M059J (cell line): ENCODE measurements around the gene OPTN. TPM values are rescaled to one million over a fixed set of nuclear protein-coding genes. Genes with fewer than 3 reads are reported as not detected.

Source experiments
- DNase-seq: peaks from one replicate; pipeline ENCODE4 v3.0.0-alpha.2; 2012; ENCODE audit warnings: low read depth
- total RNA-seq: library from RNA; depleted of rRNA; stranded (reverse); fragments of >200 nt; shearing (Covaris generic); gene quantifications from 2 replicates; pipeline ENCODE4 v1.2.3, GENCODE V29; 2014; rRNA removed

The OPTN gene
- total RNA-seq, 1 experiment from 2014 or later: 33.4 TPM

- no peak for DNase-seq
These were observed 82.5 kb downstream of the OPTN start for GRCh38 chr10:13182424-13182823.

GRCh38 chr10:13183625-13184024, 83.7 kb downstream of the OPTN start:
- DNase-seq: no peak

- DNase-seq: no peak
These were observed 84.3 kb downstream of the OPTN start for GRCh38 chr10:13184276-13184675.

- DNase-seq: no peak
These were observed 85.0 kb downstream of the OPTN start for GRCh38 chr10:13184730-13185514.

GRCh38 chr10:13187135-13187534, 87.2 kb downstream of the OPTN start:
- DNase-seq: no peak

Other genes with a start within 250 kb of the OPTN start
- 2.0 and 2.6 TPM in 2 replicates for gene CCDC3, start 98.5 kb upstream of the OPTN start, total RNA-seq
- 9.4 and 11.6 TPM in 2 replicates for gene MCM10, start 61.4 kb downstream of the OPTN start, total RNA-seq
- not detected in 2 replicates for gene UCMA, start 134.2 kb downstream of the OPTN start, total RNA-seq
- gene PHYH, start 199.9 kb downstream of the OPTN start, total RNA-seq: 5.6 and 7.2 TPM in 2 replicates
- 17.7 and 26.5 TPM in 2 replicates for gene SEPHS1, start 248.1 kb downstream of the OPTN start, total RNA-seq